HG02885 (cell line): Measurements from ENCODE around the gene NBEAL2.
"Not testable (repeated sequence)": the region's sequence is repeated elsewhere in the genome, so short reads cannot be mapped to it uniquely, and the experiment has no call there.

ENCODE experiments used
- ATAC-seq: cut with Tn5 transposase; IDR thresholded peaks from one replicate; pipeline ENCODE4 v1.9.1; 2021; ENCODE audit warnings: mild to moderate bottlenecking; ENCODE audit not compliant: unreplicated experiment, poor library complexity

The NBEAL2 gene

DNA sequence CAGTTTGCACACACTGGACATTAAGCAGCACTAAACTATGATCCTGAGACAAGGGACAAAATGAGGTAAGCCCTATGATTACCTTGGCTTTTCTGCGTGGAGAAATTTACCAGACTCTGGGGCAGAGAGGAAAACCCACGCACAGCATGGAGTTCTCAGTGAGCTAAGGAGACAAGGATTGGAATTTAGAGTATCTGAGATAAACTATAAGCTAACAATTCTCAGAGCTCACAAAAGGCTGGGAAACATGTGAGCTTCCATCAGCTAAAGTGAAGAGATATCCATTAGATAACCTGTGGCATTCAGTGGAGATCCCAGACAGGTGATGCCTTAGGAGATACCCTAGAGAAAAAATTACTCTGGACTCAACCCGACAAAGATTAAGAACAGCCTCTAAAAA, 48.7 kb downstream of the NBEAL2 start:
- ATAC-seq: no peak

- no peak for ATAC-seq
These were observed 49.2 kb downstream of the NBEAL2 start for GRCh38 chr3:47028667-47029066.

GRCh38 chr3:47031041-47031440, 51.6 kb downstream of the NBEAL2 start:
- ATAC-seq: not testable (repeated sequence)

DNA sequence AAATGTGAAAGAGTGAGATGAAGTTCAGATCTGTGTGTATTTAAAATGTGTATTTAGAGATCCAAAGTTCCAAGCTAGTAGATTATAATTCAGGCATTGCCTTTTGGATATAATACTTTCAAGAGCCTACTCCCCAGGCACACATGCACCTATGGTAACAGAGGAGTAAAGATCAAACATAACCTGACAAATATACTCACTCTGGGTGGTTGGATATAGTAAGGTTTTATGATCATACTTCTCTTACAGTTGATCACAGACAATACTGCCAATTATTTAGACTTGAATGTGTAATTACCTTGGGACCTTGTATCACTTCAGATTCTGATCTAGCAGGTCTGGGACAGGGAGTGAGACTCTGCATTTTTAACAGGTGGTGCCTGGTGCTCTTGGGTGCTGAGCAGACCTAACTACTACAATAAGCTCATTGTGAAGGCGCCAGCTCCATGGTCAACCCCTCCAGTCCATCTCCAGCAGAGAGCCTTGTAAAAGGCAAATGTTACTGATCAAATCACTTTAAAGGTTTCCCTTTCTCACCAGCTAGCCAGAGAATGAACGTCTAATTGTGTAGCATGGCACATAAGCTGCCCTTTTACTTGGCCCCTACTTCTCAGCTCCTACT, 55.5 kb downstream of the NBEAL2 start:
- ATAC-seq: no peak

GRCh38 chr3:47035645-47036044, 56.2 kb downstream of the NBEAL2 start:
- ATAC-seq: no peak

- ATAC-seq: no peak
These were observed 56.7 kb downstream of the NBEAL2 start for GRCh38 chr3:47036145-47036544.

DNA sequence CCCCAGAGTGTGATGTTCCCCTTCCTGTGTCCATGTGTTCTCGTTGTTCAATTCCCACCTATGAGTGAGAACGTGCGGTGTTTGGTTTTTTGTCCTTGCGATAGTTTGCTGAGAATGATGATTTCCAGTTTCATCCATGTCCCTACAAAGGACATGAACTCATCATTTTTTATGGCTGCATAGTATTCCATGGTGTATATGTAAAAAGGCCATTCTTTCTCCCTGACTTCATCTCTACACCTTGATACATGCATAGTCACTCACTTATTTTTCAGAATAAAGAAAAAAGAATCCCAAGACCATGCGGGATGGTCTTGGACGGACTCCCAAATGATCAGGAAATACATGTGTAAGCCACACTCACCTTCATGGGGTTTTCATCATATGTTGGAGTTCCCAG, 57.8 kb downstream of the NBEAL2 start:
- not testable (repeated sequence) for ATAC-seq

DNA sequence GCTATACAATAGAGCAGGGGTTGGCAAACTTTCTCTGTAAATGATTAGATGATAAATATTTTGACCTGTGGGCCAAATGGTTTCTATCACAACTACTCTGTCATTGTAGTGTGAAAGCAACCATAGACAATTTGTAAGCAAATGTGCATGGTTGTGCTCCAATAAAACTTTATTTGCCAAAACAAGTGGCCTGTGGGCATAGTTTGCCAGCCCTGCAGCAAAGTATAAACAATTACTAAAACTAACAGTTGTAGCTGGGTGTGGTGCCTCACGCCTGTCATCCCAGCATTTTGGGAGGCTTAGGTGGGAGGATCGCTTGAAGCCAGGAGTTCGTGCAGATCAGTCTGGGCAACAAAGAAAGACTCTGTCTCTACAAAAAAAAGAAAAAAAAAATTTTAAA, 61.6 kb downstream of the NBEAL2 start:
- no peak for ATAC-seq

- ATAC-seq: no peak
These were observed 62.8 kb downstream of the NBEAL2 start for GRCh38 chr3:47042231-47042791.

DNA sequence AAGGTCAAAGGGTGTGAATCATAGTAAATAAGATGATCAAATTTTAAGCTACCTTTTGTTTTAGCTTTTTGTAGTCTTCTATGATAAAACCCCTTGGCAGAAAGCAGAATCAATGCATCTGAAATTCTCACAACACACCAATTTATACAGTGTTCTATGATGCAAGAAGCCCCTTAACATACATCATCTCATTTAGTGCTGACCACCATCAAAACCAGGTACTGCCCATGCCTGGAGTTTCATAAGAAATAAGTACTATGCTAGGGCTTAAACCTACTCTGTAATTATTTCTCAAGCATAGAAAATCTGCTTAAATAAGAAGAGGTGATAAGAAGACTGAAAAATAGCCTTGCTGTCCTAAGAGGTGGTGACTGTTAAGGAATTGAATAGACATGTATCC, 67.6 kb downstream of the NBEAL2 start:
- ATAC-seq: no peak

- ATAC-seq: no peak
These were observed 68.2 kb downstream of the NBEAL2 start for GRCh38 chr3:47047673-47048072.

DNA sequence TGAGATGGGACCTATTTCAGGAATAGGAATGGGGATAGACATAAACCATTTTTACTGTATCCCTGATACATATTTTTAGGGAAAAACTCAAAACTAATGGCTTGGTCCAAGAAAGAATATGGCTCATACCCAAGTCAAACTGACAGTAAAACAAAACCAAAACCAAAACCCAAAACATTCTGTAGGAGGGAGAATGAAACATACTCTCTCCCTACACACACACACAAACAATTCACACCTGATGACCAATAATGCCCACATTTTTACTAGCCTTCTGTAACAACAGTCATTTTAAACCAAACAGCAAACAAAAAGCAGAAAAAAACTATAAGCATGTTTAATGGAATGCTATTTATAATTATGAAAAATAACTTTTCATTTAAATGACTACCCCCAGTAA, 74.9 kb downstream of the NBEAL2 start:
- no peak for ATAC-seq

DNA sequence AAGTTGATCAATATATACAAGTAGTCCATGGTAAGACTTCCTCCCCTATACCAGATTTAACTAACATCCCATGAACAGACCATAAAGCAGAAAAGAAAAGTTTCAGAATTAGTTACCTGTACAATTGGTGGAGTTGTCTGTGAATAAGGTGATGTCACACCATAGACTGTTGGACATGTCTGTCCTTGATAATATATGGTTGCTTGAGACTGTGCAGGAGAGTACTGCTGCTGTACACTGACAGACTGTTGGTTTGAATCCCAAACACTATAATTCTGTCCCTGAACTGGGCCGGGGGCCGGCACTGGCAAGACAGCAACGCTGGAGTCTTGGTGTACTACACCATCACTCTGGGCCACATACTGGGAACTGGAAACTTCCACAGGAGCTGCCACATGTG, 77.2 kb downstream of the NBEAL2 start:
- ATAC-seq: no peak

DNA sequence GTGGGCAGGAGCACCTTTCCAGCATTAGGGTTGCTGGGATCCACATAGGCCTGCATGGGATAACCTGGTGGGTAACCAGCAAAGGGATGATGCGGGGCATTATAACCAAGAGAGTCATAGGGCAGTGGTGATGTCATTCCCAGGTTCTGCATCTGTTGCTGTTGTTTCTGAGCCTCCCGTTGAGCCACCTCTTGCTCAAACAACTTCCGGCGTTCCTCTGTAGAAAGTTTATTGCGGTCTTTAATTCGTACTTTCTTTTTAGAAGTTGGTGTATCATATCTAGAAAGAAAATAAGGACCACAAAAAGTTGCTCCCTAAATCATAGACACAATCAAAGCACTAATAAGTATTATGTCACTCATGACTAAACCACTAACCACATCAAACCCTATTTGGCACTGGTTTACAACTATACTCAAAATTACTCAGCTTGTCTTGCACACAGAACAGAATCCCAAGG, 77.8 kb downstream of the NBEAL2 start:
- peak; percentile 42 for ATAC-seq
